IPS-18a (cell line): Measurements from ENCODE around the gene LASP1.

Source experiments
- H3K27ac ChIP-seq: one replicate; pipeline ENCODE4 v1.5.1; 2013; ENCODE audit warnings: low read length
- H3K27me3 ChIP-seq: one replicate; pipeline ENCODE4 v1.6.1; 2013; ENCODE audit warnings: mild to moderate bottlenecking, low read length; ENCODE audit not compliant: control insufficient read depth, insufficient read depth
- H3K36me3 ChIP-seq: one replicate; pipeline ENCODE4 v1.6.1; 2013; ENCODE audit warnings: low read depth, low read length; ENCODE audit not compliant: control insufficient read depth
- H3K4me1 ChIP-seq: one replicate; pipeline ENCODE4 v1.6.1; 2013; ENCODE audit warnings: low read depth, low read length; ENCODE audit not compliant: control insufficient read depth
- H3K4me3 ChIP-seq: one replicate; pipeline ENCODE4 v1.5.1; 2013; ENCODE audit warnings: low read length
- H3K9ac ChIP-seq: one replicate; pipeline ENCODE4 v1.6.1; 2013; ENCODE audit warnings: mild to moderate bottlenecking, low read length, moderate library complexity
- H3K9me3 ChIP-seq: one replicate; pipeline ENCODE4 v1.6.1; 2013; ENCODE audit warnings: low read depth, low read length; ENCODE audit not compliant: control insufficient read depth

LASP1 gene

DNA sequence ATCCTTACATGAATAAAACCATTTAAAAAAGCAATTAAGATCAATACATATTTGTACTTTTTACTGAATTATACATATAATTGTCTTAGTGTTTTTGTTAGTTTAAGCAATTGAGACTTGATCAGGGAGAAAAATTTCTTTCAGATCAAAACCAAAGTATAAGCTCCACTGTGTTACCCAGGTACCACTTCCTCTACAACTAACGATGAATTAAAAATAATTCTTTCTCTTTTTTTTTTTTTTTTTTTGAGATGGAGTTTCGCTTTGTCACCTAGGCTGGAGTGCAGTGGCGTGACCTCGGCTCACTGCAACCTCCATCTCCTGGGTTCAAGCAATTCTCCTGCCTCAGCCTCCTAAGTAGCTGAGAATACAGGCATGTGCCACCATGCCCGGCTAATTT is 90.5 kb downstream of the LASP1 start:
- Histone ChIP-seq H3K36me3 (no peaks in the 10 kb centered on the region), H3K9me3 (no peaks in the 10 kb centered on the region), H3K27me3 (no peaks in the 10 kb centered on the region), H3K4me3 (no peak overlapping the region), H3K27ac (no peak overlapping the region), H3K9ac (no peak overlapping the region), H3K4me1 (no peaks in the 10 kb centered on the region)

DNA sequence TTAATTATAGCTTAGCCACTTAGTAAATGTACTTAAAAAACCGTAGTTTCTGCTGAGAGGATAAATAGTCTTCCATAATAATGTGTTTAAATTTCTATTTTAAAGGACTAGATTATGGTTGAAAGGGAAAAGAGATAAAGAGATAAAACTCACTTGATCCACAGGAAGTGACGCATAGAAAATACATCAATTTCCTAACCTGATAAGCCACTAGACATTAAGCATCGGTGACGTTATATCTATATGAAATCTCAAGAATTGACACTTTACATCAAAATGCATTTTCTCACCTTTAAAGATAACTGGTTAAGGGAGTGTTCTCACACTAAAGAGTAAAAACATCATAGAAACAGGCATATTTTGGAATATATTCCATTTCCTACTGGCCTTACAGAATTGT is 91.6 kb downstream of the LASP1 start:
- Histone ChIP-seq H3K4me1 (no peaks in the 10 kb centered on the region), H3K9me3 (no peaks in the 10 kb centered on the region), H3K4me3 (no peak overlapping the region), H3K36me3 (no peaks in the 10 kb centered on the region), H3K9ac (no peak overlapping the region), H3K27ac (no peak overlapping the region), H3K27me3 (no peaks in the 10 kb centered on the region)

- Histone ChIP-seq H3K36me3 (no peaks in the 10 kb centered on the region), H3K4me1 (no peaks in the 10 kb centered on the region), H3K9ac (peak within 1 kb of the TSS; percentile 47), H3K27ac (peak within 1 kb of the TSS; percentile 72), H3K9me3 (no peaks in the 10 kb centered on the region), H3K4me3 (peak within 1 kb of the TSS; percentile 32), H3K27me3 (no peaks in the 10 kb centered on the region)
Observed at GRCh38 chr17:38967290-38967738, 97.5 kb downstream of the LASP1 start, which contains the start of gene FBXO47. Gene FBXO47 (minus strand): TSS chr17:38967403. CDS start chr17:38963025, 4,378 bp downstream.

DNA sequence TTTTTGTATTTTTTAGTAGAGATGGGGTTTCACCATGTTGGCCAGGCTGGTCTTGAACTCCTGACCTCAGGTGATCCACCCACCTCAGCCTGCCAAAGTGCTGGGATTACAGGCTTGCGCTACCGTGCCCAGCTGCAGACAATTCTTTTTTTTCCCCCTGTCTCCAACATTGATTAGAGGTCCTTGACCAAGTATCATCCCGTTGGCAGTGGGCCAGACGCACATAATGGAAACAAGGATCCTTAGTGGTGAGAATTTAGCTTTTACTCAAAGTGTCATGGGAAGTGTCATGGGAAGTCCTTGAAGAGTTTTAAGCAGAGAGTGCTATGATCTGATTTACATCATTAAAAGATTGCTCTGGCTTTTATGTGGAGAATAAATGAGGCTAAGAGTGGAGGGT is 99.4 kb downstream of the LASP1 start:
- no peaks in the 10 kb centered on the region for H3K9me3 ChIP-seq
- no peaks in the 10 kb centered on the region for H3K36me3 ChIP-seq
- H3K4me1 ChIP-seq, result no peaks in the 10 kb centered on the region
- no peak overlapping the region for H3K9ac ChIP-seq
- H3K27me3 ChIP-seq, result no peaks in the 10 kb centered on the region
- no peak overlapping the region for H3K27ac ChIP-seq
- no peak overlapping the region for H3K4me3 ChIP-seq

- Histone ChIP-seq H3K9me3 (no peaks in the 10 kb centered on the region), H3K36me3 (no peaks in the 10 kb centered on the region), H3K27me3 (no peaks in the 10 kb centered on the region), H3K4me1 (no peaks in the 10 kb centered on the region), H3K4me3 (no peak overlapping the region), H3K27ac (no peak overlapping the region), H3K9ac (no peak overlapping the region)
Observed at GRCh38 chr17:38970128-38970527, 100.3 kb downstream of the LASP1 start.

DNA sequence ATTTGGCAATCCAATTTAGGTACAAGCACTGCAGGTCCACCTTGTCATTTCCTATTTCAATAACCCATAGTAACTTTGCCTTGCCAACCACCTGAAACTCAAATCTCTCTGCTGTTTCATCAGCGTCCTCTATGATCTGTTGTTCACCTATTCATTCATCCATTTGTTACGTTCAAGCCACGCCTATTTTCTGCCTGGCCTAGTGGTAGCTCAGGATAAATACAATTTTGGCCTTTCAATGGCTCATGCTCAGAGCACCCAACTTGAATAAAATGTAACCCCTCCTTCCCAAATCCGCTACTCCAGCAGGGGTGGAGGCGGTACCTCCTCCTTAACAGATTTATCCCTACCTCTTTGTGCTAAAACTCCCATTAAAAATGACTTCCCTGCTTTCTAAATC is 100.9 kb downstream of the LASP1 start:
- Histone ChIP-seq H3K4me3 (no peak overlapping the region), H3K9ac (no peak overlapping the region), H3K36me3 (no peaks in the 10 kb centered on the region), H3K4me1 (no peaks in the 10 kb centered on the region), H3K9me3 (no peaks in the 10 kb centered on the region), H3K27me3 (no peaks in the 10 kb centered on the region), H3K27ac (no peak overlapping the region)
